Islet precursor cell (in vitro differentiated cells): ENCODE results near the gene CALCB.

Experiments used
- DNase-seq: peaks from one replicate; pipeline ENCODE4 v3.0.0-alpha.2; 2018

CALCB gene

GRCh38 chr11:15074206-15075161 lies 1.1 kb downstream of the CALCB start:
- DNase-seq, result peak; percentile 97

- DNase-seq, result no peak
Observed at GRCh38 chr11:15075162-15075526, 1.8 kb downstream of the CALCB start.

DNA sequence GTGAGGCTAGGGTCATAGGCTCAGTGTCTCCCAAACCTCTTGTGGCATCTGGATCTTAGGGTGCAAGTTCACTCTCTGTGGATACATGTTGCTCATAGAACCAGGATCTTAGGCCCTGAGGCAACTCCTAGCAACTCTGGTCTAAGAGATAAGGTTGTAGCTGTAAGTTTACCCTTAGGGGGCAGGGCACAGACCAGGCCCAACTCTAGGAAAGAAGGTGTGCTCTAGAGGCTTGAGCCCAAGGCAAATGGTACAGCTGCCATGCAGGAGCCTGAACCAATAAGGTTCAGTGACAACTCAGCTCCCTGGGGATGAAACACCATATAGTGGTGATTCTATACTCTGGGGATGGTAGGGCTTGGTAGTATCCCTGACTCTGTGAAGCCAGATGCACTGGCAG lies 17.8 kb downstream of the CALCB start:
- DNase-seq, result no peak

DNA sequence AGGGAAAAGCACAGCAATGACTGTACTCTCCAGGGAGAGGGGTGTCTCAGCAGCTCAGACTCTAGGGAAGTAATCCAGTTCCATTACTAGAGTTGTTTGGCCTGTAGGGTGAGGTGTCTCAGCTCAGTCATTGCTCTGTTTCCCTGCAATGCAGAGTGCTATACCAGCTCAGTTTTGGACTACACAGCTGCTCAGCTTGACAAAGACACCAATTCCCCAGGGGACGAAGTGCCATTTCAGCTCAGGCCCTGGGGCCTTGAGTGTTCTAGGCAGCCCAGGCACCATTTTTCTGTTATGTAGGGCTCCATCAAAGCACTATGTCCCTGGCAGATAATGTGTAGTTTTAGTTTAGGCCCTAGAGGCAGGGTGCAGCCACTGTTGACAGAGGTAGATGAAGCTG lies 18.2 kb downstream of the CALCB start:
- DNase-seq, result no peak

GRCh38 chr11:15093432-15093831 lies 20.0 kb downstream of the CALCB start:
- no peak for DNase-seq

DNA sequence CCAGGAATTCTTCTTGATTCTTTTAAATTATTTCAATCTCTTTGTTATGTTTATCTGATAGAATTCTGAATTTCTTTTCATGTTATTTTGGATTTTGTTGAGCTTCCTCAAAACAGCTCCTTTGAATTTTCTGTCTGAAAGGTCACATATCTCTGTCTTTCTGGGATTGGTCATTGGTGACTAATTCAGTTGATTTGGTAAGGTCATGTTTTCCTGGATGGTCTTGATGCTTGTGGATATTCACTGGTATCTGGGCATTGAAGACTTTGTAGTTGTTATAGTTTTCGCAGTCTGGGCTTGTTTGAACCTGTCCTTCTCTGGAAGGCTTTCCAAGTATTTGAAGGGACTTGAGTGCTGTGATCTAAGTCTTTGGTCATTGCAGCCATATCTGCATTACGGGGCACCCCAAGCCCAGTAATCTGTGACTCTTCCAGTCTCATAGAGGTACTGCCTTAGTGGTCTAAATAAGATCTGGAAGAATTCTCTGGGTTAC lies 22.4 kb downstream of the CALCB start:
- DNase-seq, result no peak

DNA sequence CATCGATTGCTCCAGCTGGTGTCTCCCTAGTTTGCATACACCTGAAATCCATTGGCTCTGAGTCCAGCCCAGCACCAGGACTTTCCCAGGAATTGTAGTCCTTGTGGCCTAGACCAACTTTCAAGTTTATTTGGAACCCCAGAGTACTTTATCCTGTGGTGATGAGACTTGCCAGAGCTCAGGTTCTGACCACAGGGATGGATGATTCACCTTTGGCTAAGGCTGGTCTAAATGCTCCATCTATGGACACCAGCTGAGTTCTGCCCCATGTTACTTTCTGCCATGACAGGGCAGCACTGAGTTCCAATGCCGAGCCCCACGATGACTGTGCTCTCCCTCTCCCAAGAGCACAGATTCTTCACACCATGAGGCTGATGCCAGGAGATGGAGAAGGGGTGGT lies 24.0 kb downstream of the CALCB start:
- DNase-seq, result peak; percentile 18

DNA sequence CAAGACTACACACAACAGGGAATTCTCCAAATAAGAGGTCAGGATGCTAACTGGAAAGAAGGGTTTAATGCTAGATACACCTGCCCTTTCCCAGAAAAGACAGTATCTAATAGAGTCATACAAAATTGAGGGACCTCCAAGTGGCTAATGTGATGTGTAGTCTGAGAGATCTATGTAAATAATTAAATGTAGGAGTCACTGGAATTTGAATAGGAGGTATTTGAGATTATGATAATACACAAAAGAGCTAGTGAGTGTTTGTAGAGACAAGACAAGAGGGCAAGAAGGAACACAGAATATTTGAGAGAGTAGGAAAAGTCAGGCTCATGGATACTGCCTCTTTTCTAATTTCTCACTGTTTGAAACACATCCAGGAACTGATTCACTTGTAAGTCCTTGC lies 25.9 kb downstream of the CALCB start:
- no peak for DNase-seq

GRCh38 chr11:15101072-15101709 lies 27.8 kb downstream of the CALCB start:
- peak; percentile 81 for DNase-seq

- DNase-seq, result no peak
Observed at GRCh38 chr11:15104166-15104565, 30.8 kb downstream of the CALCB start.

DNA sequence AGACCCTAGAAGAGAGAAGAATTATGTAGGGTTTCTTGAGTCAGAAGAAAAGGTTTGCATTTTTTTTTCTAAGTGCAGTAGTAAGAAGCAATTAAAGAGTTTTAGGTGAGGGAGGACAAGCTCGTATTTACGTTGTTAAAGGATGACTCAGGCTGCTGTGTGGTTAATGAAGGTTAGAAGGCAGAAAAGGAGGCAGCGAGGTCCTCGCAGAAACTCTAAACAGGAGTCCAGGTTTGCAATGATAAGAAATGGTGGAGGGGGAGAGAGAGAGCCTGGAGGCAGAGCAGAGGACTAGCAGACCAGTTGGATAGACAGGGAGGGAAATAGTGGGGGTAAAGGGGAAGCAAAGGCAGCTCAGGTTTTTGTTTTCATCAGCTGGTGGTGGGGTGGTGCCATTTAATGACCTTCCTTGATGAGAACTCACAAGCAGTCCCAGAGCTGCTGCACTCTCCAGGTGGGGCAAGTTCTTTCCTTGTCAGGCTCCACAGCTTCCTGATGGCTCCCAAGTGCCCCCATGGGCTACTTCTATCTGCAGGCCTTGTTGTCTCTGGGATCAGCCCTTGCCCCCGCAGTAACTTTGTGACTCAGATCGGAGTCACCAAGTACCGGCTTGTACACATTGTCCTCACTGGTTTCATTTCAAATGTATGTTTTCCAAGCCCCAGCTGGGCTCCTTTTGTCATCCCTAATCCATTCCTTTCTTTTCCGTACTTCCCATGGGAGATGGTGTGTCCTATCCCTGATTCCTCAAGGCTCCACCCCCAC lies 33.0 kb downstream of the CALCB start:
- peak; percentile 79 for DNase-seq

DNA sequence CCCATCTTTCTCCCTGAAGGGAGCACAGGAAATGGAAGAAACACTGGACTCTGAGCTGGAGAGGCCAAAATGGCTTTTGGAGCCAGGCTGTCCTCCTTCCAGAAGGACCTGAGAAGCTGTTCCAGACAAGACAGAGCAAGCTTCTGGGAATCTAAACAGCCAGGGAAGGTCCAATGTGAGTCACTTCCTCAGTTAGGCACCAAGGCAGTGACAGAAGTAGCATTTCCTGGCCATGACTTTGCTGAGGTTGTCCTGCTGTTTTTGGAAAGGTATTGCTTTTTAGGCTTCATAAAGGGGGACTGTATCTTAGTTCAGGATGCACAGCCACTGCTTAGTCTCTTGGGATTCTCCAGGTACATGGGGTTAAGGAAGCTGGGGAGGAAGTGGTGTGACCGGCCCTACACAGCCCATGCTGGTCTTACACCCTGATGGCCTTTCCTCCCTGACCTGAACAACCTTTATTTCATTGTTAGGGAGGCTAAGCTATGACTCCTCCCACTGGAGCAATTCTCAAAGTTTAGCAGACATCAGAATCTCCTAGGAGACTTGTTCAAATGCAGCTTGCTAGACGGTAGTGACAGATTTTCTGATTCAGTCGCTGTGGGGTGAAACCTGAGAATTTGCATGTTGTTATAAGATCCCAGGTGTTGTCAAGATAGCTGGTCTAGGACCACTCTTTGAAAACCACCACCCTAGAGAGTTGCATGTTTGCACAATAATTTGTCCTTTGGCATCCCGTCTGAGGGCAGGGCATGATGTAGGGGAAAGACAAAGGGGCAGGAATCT lies 34.5 kb downstream of the CALCB start:
- peak; percentile 52 for DNase-seq

- DNase-seq, result no peak
Observed at GRCh38 chr11:15108592-15109130, 35.3 kb downstream of the CALCB start.

DNA sequence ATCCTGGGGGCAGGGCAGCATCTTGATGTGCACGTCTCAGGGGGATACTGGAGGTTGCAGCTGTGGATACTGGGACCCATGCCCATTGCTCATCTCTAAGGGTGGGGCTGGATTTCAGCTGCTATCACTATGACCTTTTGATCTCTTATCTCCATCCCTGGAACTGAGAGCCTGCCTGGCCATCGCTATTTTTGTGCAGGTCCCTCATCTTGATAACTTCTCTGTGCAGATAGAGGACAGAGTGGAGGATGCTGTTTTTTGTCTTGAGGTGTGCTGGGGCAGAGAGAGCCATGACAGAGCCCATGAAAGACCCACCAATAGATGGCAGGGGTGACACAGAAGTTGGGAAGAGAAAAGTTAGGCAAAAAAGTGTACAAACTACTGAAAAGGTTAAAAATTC lies 36.2 kb downstream of the CALCB start:
- DNase-seq, result no peak

DNA sequence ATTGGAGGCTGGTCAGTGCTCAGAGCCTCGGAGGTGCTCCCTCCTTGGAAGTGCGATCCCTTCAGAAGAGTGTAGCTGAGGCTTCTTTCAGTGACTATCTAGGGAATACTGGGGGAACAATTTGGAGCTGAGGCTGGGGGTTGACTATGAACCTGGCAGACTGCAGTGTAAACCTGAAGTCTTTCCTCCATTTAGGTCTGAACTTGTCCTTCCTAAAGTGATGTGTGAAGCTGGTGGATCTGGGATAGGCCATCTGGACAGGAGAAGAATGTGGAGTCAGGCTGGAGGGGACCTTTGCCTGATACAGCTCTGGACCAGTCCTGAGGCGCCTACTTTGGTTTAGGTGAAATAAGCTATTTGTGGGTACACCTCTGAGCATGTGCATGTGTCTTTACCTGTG lies 37.8 kb downstream of the CALCB start:
- no peak for DNase-seq

GRCh38 chr11:15112131-15112541 lies 38.7 kb downstream of the CALCB start:
- peak; percentile 68 for DNase-seq

- DNase-seq, result no peak
Observed at GRCh38 chr11:15113381-15113780, 40.0 kb downstream of the CALCB start.

GRCh38 chr11:15114501-15115475 lies 41.4 kb downstream of the CALCB start, which contains the start of gene INSC:
TSS of gene INSC (plus strand) at chr11:15114923. CDS start at chr11:15149175, 34,252 bp downstream.
- peak; percentile 75 for DNase-seq

DNA sequence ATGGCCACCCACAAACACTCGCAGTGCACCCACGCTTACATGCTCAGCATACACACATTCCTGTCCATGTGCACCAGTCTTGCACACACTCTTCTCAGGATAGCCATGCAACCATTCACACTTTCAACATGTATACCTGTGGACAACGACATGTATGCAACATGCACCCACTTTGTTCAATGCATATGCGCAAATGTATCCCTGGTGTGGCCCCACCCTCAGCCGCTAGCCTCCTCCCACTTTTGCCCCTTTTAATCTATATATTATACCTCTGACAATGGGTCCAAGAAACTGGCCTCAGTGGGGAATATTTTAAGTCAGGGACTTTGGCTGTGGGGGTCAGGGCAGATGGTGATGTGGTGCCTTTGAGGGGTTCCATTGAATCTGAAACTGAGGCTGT lies 42.3 kb downstream of the CALCB start:
- DNase-seq, result no peak

GRCh38 chr11:15117751-15118150 lies 44.4 kb downstream of the CALCB start:
- DNase-seq, result no peak

DNA sequence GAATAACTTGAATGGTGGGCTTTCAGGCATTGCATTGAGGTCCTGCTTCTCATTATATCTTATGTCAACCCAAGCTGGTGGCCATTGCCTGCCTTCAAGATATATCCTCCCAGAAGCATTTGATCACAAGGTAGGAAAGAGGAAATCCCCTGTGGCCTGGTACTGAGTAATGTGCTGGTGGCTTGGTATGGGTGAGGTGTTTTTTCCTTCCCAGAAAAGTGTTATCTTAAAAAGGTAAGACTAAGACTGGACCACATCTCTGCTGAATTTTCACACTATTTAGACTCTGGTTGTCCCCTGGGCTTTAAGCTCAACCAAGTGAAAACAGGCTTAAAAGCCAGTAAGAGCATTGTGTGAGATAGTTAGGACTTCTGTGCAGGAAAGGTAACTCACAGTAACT lies 45.0 kb downstream of the CALCB start:
- no peak for DNase-seq
